ENCODE measurements around the gene CCDC6.
A peak's percentile ranks its signal among the peaks of the same experiment; 100 is the strongest.

Gene CCDC6

GRCh38 chr10:59843748-59844147 lies 62.6 kb downstream of the CCDC6 start:
- DNase-seq, result no peak

GRCh38 chr10:59839576-59839975 lies 66.8 kb downstream of the CCDC6 start:
- DNase-seq, result no peak

- no peak for DNase-seq
Measured at GRCh38 chr10:59838085-59838789, 68.1 kb downstream of the CCDC6 start.

- no peak for DNase-seq
Measured at GRCh38 chr10:59833810-59834209, 72.5 kb downstream of the CCDC6 start.

- DNase-seq, result no peak
Measured at GRCh38 chr10:59832506-59832905, 73.8 kb downstream of the CCDC6 start.

GRCh38 chr10:59831658-59832503 lies 74.5 kb downstream of the CCDC6 start:
- DNase-seq, result peak; percentile 27

GRCh38 chr10:59830601-59831259 lies 75.6 kb downstream of the CCDC6 start:
- peak; percentile 41 for DNase-seq

GRCh38 chr10:59829601-59830000 lies 76.8 kb downstream of the CCDC6 start:
- DNase-seq, result no peak

- no peak for DNase-seq
Measured at GRCh38 chr10:59829024-59829423, 77.3 kb downstream of the CCDC6 start.

GRCh38 chr10:59825932-59826331 lies 80.4 kb downstream of the CCDC6 start:
- no peak for DNase-seq

GRCh38 chr10:59823751-59824150 lies 82.6 kb downstream of the CCDC6 start:
- DNase-seq, result no peak

- no peak for DNase-seq
Measured at GRCh38 chr10:59823111-59823510, 83.2 kb downstream of the CCDC6 start.

GRCh38 chr10:59820471-59820870 lies 85.9 kb downstream of the CCDC6 start:
- no peak for DNase-seq

- no peak for DNase-seq
Measured at GRCh38 chr10:59819683-59820082, 86.7 kb downstream of the CCDC6 start.

GRCh38 chr10:59819265-59819664 lies 87.1 kb downstream of the CCDC6 start:
- DNase-seq, result no peak

GRCh38 chr10:59817773-59818172 lies 88.6 kb downstream of the CCDC6 start:
- DNase-seq, result peak; percentile 88

- no peak for DNase-seq
Measured at GRCh38 chr10:59814878-59815277, 91.5 kb downstream of the CCDC6 start.

GRCh38 chr10:59812519-59813122 lies 93.7 kb downstream of the CCDC6 start:
- no peak for DNase-seq

- no peak for DNase-seq
Measured at GRCh38 chr10:59809644-59809974, 96.7 kb downstream of the CCDC6 start.

GRCh38 chr10:59808896-59809643 lies 97.3 kb downstream of the CCDC6 start:
- peak; percentile 70 for DNase-seq

GRCh38 chr10:59807629-59808620 lies 98.4 kb downstream of the CCDC6 start:
- DNase-seq, result no peak

Measured in GDM1 (cell line).